NCI-H146 treated with DMSO at 0.1 percent for 48 hours (cell line): ENCODE measurements around the gene ZCCHC8.
A peak's percentile ranks its signal among the peaks of the same experiment; 100 is the strongest.
"Not testable (repeated sequence)": the region's sequence is repeated elsewhere in the genome, so short reads cannot be mapped to it uniquely, and the experiment has no call there.

Experiments
- DNase-seq: peaks from one replicate; lab custom pipeline; 2025; ENCODE audit not compliant: unreplicated experiment; lab: John Stamatoyannopoulos, UW

Gene ZCCHC8

DNA sequence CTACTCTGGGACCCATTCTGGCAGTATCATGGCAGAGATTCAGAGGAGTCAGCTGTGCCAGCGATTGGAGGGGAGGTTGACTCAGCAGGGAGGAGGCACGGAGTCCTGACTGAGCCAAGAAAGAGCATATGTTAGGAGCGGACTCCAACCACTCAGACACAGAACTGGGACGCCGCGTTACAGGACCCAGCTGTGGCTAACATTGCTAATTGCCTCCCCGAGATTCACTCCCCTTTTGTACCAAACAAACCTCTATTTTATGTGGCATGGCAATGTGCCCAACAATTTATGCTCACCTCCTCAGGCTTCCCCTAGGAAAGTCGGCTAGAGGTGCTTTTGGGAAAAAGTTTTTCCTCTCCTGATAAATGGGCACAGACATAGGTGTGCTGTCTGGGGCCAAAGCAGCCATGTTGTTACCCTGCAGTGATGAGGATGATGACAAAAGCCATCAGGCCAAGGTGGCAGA lies 63.0 kb downstream of the ZCCHC8 start:
- DNase-seq = no peak

GRCh38 chr12:122435186-122435585 lies 65.5 kb downstream of the ZCCHC8 start:
- DNase-seq = no peak

DNA sequence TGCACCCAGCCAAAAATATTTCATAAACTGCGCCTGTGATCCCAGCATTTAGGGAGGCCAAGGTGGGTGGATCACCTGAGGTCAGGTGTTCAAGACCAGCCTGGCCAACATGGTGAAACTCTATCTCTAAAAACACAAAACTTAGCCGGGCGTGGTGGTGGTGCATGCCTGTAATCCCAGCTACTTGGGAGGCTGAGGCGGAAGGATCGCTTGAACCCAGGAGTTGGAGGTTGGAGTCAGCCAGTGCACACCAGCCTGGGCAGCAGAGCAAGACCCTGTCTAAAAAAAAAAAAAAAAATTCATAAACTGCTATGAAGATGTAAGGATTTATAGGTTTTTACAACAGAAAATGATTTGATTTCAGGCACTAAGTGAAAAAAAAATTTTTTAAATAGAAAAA lies 71.7 kb downstream of the ZCCHC8 start:
- DNase-seq = not testable (repeated sequence)

DNA sequence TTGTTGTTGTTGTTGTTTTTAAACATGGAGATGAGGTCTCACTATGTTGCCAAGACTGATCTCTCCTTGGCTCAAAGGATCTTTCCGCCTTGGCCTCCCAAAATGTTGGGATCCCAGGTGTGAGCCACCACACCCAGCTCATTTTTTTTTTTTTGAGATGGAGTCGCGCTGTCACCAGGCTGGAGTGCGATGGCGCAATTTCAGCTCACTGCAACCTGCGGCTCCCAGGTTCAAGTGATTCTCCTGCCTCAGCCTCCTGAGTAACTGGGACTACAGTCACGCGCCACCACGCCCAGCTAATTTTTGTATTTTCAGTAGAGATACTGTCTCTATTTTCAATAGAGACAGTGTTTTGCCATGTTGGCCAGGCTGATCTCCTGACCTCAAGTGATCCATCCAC lies 73.3 kb downstream of the ZCCHC8 start:
- DNase-seq = no peak

DNA sequence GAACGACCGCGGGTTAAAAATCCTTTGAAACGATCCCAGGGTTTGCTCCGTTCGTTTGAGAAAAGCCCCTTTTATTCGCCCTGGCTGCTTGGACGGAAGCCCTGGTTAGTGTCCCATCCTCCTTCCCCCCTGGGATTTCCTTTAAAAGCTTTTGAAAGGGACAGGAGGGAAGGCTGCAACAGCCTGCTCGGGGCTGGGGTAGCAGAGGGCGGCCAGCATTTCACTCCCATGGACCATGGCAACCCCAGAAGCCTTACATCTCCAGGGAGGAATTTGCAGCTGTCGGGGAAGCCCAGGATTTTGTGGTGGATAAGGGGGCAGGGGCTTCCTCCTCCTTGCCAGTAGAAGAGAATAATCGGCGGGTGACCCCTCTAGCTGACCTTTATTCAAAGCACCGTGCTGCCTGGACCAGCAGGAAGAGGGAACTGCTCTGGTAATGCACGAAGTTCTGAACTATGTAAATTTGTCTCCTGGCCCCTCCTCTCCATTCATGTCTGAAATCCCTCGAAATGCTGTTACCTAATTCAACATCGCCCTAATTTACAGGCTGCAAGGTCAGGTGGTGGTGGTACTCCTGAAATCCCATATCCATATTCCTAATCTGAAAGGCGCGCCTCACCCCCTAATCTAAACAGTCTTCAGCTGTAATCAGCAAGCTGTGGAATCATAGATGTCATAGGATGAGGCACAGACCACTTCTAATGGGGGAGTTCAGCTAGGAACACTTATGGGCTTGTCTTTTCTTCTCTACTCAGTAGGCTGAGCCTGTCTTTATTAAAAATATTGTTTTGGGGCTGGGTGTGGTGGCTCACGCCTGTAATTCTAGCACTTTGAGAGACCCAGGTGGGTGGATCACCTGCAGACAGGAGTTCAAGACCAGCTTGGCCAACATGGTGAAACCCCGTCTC lies 77.2 kb downstream of the ZCCHC8 start:
- DNase-seq = no peak

DNA sequence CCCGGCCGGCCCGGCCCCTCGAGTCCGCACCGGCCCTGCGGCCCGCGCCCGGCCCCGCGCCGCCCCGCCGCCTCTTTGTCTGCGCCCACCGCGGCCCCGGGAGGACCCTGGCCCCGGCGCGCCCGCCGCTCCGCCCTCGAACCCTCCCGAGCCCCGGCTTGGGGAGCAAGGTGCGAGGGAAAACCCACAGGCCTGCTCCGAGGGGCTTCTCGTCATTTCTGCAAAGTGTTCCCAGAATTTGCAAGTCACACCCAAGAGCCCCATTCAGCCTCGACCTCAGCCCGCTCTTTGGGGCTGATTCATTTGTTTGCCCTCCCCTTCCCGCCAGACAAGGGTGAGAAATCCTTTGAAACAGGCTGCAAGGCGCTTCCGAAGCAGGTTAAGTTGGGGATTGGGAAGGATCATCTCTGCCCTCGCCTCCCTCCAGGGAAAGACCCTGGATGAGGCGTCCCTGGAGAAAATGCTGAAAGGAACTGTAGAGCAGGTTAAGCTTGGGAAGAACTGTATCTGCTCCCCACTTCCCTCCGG lies 77.9 kb downstream of the ZCCHC8 start:
- DNase-seq = peak; percentile 34

- peak; percentile 5 for DNase-seq
These were observed 78.7 kb downstream of the ZCCHC8 start, which contains the start of gene CLIP1 for GRCh38 chr12:122421821-122422729. TSS of gene CLIP1 (minus strand) at chr12:122422669. CDS start at chr12:122380452, 42,217 bp downstream.
